ENCODE data around the gene DHRS2.

DNA sequence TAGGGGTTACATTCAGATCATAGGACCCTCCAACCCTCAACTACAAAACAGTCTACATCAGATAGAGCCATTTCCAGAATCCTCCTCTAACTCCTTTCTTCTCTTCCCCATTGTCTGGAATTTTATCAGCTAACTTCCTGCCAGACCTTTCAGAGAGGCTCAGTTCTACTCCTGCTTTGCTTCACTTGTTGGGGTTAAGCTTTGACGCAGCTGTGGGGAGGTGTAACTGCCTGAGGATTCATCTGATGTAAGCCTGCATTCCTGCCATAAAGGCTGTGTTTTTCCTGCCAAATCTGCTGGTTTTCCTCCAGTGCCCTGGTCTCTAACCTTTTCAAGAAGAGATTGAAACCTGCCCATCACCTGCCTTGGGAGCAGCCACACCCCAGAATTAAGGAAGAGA, 16.9 kb downstream of the DHRS2 start:
- TF ChIP-seq POLR2AphosphoS5 (IDR thresholded peaks at IDR 0.05) (no peak), POLR2A (IDR thresholded peaks at IDR 0.05) (no peak)
- TF ChIP-seq, protein P1, sequence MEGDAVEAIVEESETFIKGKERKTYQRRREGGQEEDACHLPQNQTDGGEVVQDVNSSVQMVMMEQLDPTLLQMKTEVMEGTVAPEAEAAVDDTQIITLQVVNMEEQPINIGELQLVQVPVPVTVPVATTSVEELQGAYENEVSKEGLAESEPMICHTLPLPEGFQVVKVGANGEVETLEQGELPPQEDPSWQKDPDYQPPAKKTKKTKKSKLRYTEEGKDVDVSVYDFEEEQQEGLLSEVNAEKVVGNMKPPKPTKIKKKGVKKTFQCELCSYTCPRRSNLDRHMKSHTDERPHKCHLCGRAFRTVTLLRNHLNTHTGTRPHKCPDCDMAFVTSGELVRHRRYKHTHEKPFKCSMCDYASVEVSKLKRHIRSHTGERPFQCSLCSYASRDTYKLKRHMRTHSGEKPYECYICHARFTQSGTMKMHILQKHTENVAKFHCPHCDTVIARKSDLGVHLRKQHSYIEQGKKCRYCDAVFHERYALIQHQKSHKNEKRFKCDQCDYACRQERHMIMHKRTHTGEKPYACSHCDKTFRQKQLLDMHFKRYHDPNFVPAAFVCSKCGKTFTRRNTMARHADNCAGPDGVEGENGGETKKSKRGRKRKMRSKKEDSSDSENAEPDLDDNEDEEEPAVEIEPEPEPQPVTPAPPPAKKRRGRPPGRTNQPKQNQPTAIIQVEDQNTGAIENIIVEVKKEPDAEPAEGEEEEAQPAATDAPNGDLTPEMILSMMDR (IDR thresholded peaks at IDR 0.05): no peak
